NCI-H2171 treated with DMSO at 0.1 percent for 48 hours (cell line): ENCODE results near the gene TFPT.

Experiments used
- DNase-seq: peaks from one replicate; lab custom pipeline; 2025; lab: John Stamatoyannopoulos, UW

TFPT gene

DNA sequence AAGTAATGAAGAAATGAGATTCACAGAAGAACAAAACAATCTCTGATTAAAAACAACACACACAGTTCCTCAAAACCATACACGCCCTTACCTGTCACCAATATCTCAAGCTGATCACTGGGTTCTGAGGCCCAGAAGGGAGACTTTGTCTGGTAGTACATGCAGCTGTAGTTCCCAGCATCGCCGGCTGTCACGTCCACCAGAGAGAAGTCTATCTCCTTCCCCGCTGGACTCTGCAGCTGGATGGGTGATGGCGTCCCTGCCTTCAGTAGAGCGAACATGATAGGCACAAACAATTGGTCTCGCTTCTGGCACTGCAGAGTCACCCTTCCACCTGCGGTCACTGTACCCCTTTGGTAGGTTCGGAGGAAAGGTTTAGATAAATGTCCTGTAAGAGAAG, 41.6 kb downstream of the TFPT start:
- no peak for DNase-seq

DNA sequence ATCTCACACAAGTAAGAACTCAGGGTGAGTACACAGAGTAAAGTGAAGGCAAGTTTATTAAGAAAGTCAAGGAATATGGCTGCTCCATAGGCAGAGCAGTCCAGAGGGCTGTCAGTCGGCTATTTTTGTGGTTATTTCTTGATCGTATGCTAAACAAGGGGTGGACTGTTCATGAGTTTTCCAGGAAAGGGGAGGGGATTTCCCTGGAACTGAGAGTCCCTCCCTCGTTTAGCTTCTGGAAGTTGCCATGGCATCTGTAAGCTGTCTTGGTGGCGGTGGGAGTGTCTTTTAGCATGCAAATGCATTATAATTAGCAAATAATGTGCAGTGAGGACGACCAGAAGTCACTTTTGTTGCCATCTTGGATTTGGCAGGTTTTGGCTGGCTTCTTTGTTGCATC, 46.0 kb downstream of the TFPT start:
- DNase-seq = no peak

DNA sequence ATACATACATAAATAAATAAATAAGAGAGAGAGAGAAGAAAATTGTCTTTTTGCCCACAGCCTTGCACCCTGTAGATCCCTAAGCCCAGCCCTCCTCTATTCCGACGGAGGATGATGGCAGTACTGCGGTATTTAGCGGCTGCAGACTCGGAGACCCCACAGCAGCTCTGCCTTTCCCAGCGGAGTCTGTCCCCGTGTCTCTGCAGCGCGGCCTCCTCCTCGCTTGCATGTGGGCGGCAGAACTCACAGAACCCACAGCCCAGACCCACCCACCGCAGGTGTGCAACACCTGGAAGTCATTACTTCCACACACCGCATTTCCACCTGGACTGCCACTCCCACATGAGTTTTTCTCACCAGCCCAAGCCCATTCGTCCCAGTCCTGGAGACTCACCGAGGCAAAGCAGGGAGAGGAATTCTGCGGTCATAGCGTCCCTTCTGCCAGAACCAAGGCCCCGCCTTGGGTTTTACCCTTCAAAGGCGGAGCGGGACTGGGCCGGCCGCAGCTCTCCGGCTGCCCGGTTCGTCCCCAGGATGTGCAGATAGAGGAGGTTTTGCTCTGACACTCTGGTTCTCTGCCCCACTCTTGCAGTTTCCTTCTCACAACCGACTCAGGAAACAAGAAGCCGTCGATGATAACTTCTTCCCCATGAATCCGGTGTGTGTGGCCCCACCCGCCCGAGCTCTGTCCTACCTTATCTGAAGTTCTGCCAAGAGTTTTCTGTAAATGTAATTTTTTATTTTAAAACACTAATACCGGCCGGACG, 51.9 kb downstream of the TFPT start, which contains the start of gene VSTM1:
Gene VSTM1 (minus strand): TSS at position 548 of the 767 bp plus-strand sequence. CDS start 120 bp downstream, at position 428.
- DNase-seq = no peak

DNA sequence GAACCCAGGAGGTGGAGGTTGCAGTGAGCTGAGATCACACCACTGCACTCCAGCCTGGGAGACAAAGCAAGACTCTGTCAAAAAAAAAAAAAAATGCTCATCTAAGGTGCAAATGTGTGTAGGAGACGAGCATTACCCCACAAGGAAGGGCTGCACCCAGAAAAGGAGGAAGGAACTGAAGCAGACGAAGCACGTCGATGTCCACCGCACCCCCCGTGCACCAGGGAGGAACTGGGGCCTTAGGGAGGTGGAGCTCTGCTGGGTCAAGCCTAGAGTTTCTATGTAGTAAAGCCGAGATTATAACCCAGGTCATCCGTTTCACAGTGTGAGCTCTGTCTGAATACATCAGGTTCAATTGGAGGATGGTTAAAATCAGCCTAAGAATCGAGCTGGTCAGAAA, 52.8 kb downstream of the TFPT start:
- no peak for DNase-seq
